22Rv1 (cell line): ENCODE results near the gene PDE8B.

Source experiments
- CTCF ChIP-seq: fragments of 450-650 bp; IDR thresholded peaks from 2 replicates; pipeline ENCODE4 v1.5.1; 2017; ENCODE audit warnings: mild to moderate bottlenecking
- ZFX ChIP-seq: fragments of 450-650 bp; IDR thresholded peaks from 2 replicates; pipeline ENCODE4 v1.6.1; 2017; ENCODE audit warnings: antibody characterized with exemption, borderline replicate concordance

GRCh38 chr5:77449277-77449676 lies 238.8 kb downstream of the PDE8B start:
- TF ChIP-seq CTCF (no peak), ZFX (no peak)
